IMR-90 (cell line): Measurements from ENCODE around the gene CGB5.

ENCODE experiments used
- CEBPB ChIP-seq: IDR thresholded peaks from 2 replicates; pipeline ENCODE4 v1.6.1; 2012; ENCODE audit warnings: low read depth, low read length, improper control_type of control experiment
- CTCF ChIP-seq: conservative IDR thresholded peaks from 2 replicates; pipeline ENCODE4 v1.5.1; 2012; ENCODE audit warnings: mild to moderate bottlenecking, low read depth, low read length, improper control_type of control experiment
- NFE2L2 ChIP-seq: fragments of 150-350 bp; IDR thresholded peaks from 2 replicates; pipeline ENCODE4 v1.6.1; 2016; ENCODE audit warnings: low read depth, mild to moderate bottlenecking, low read length
- POLR2A ChIP-seq: IDR thresholded peaks from 2 replicates; pipeline ENCODE4 v1.6.1; 2012; ENCODE audit warnings: mild to moderate bottlenecking, low read depth, low read length
- RFX5 ChIP-seq: IDR thresholded peaks from 2 replicates; pipeline ENCODE4 v1.8.0; 2012; ENCODE audit warnings: low read depth, mild to moderate bottlenecking, low read length, moderate library complexity

DNA sequence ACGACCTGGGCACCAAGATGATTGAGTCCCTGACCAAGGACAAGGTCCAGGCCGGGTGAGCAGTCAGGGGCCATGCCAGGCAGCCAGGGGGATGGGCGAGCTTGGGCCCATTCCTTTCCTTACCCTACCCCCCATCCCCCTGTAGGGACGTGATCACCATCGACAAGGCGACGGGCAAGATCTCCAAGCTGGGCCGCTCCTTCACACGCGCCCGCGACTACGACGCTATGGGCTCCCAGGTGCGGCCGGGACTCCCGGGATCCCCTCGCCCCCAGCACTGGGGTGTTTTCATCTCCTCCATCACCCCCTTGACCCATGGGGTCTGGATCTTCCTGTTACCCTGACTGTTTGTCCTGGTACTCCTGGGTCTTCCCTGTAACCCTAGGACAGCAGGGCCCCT lies 33.8 kb upstream of the CGB5 start:
- no peak for TF ChIP-seq POLR2A
- TF ChIP-seq NFE2L2 = no peak
- TF ChIP-seq CTCF = no peak
- no peak for TF ChIP-seq CEBPB
- TF ChIP-seq RFX5 = no peak
